GM13976 (cell line): ENCODE measurements around the gene GRM2.

Experiments
- DNase-seq: peaks from one replicate; pipeline ENCODE4 v3.0.0; 2012; ENCODE audit warnings: low spot score
- CTCF ChIP-seq: IDR thresholded peaks from 2 replicates; pipeline ENCODE4 v1.5.1; 2012; ENCODE audit warnings: borderline replicate concordance, mild to moderate bottlenecking; ENCODE audit not compliant: insufficient read depth; ENCODE audit errors: extremely low read depth, missing control alignments, control extremely low read depth
- in situ Hi-C: fragments of 300-500 bp; cut with MboI; formaldehyde crosslinking; loops from one replicate; pipeline ENCODE4 v1.12.0; 2022; ENCODE audit warnings: low sequenced_read_pairs, mixed read lengths, inconsistent platforms; ENCODE audit not compliant: unreplicated experiment

GRM2 gene

GRCh38 chr3:51719410-51720025, 12.7 kb downstream of the GRM2 start:
- in situ Hi-C loops = loop anchor here (10.0 kb wide), 1 partner anchor 75 kb away; no protein-coding TSS in a partner anchor
- DNase-seq = peak; percentile 24
- TF ChIP-seq CTCF = no peak

- TF ChIP-seq CTCF = no peak
- peak; percentile 6 for DNase-seq
- in situ Hi-C loops = loop anchor here (10.0 kb wide), 1 partner anchor 74 kb away; no protein-coding TSS in a partner anchor
Measured at GRCh38 chr3:51720292-51721061, 13.6 kb downstream of the GRM2 start.

- TF ChIP-seq CTCF = no peak
- DNase-seq = no peak
- in situ Hi-C loops = loop anchor here (10.0 kb wide), 1 partner anchor 74 kb away; no protein-coding TSS in a partner anchor
Measured at GRCh38 chr3:51721062-51721745, 14.3 kb downstream of the GRM2 start.

GRCh38 chr3:51722362-51722761, 15.5 kb downstream of the GRM2 start:
- in situ Hi-C loops = loop anchor here (10.0 kb wide), 1 partner anchor 72 kb away; no protein-coding TSS in a partner anchor
- DNase-seq = no peak

GRCh38 chr3:51727500-51727899, 20.6 kb downstream of the GRM2 start:
- in situ Hi-C loops = loop anchor here (10.0 kb wide), 1 partner anchor 67 kb away; no protein-coding TSS in a partner anchor
- TF ChIP-seq CTCF = no peak
- DNase-seq = no peak

More at GRCh38 chr3:51722362-51722761, 15.5 kb downstream of the GRM2 start:
- no peak for TF ChIP-seq CTCF

- TF ChIP-seq CTCF = no peak
- in situ Hi-C loops = loop anchor here (10.0 kb wide), 1 partner anchor 66 kb away; no protein-coding TSS in a partner anchor
Measured at GRCh38 chr3:51729042-51729633, 22.3 kb downstream of the GRM2 start.

More at GRCh38 chr3:51729042-51729633, 22.3 kb downstream of the GRM2 start:
- DNase-seq = no peak
